ENCODE results near the gene NCOA3.

Gene NCOA3

GRCh38 chr20:47540443-47541354 is 39.0 kb downstream of the NCOA3 start:
- Histone ChIP-seq H2AFZ (ENCODE audit: low read depth, low read length) (no peak overlapping the region), H2AK5ac (ENCODE audit: low read length, severe bottlenecking) (no peak overlapping the region), H3K9me3 (ENCODE audit: control insufficient read depth, low read length) (no peaks in the 10 kb centered on the region), H3K9ac (ENCODE audit: low read length) (peak overlapping the region; percentile 36), H3K18ac (ENCODE audit: low read depth in 1 of 2, low read length in 2 of 2) (no peak overlapping the region), H3K4ac (ENCODE audit: low read depth in 1 of 2, low read length in 2 of 2) (no peak overlapping the region), H3K4me2 (ENCODE audit: low read length, poor library complexity, severe bottlenecking) (no peak overlapping the region), H3K27ac (ENCODE audit: low read length, poor library complexity, severe bottlenecking) (no peak overlapping the region), H3K36me3 (ENCODE audit: control insufficient read depth in 1 of 2, insufficient read depth in 2 of 2, low read depth in 1 of 2, low read length in 2 of 2) (no peaks in the 10 kb centered on the region), H4K91ac (ENCODE audit: low read length) (no peak overlapping the region), H3K14ac (ENCODE audit: low read length in 2 of 2) (no peak overlapping the region), H3K27me3 (ENCODE audit: control insufficient read depth in 1 of 2, insufficient read depth in 1 of 2, low read length in 2 of 2) (no peaks in the 10 kb centered on the region), H2BK12ac (ENCODE audit: low read length in 2 of 2) (no peak overlapping the region), H3K4me3 (ENCODE audit: insufficient read depth in 1 of 2, low read depth in 1 of 2, low read length in 2 of 2) (no peak overlapping the region), H3K23ac (ENCODE audit: low read length in 2 of 2) (no peak overlapping the region), H4K8ac (ENCODE audit: low read length) (no peak overlapping the region), H3K4me1 (ENCODE audit: control insufficient read depth, insufficient read depth, low read depth, low read length) (peaks cover 13% of the 10 kb centered on the region), H2BK15ac (ENCODE audit: low read depth, poor library complexity, severe bottlenecking) (no peak overlapping the region), H2BK5ac (ENCODE audit: low read depth, low read length, poor library complexity, severe bottlenecking) (no peak overlapping the region), H2BK120ac (ENCODE audit: low read depth, low read length) (no peak overlapping the region), H3K79me1 (replicated peaks; ENCODE audit: low read length, poor library complexity, severe bottlenecking) (peaks cover 15% of the 10 kb centered on the region)
- WGBS: 64% methylated on average over 2 of the region's 5 CpGs
- DNase-seq: peak; percentile 59

GRCh38 chr20:47541355-47541922 is 39.8 kb downstream of the NCOA3 start:
- no peak overlapping the region for H3K14ac ChIP-seq (ENCODE audit: low read length in 2 of 2)
- H2BK12ac ChIP-seq (ENCODE audit: low read length in 2 of 2): no peak overlapping the region
- no peak overlapping the region for H3K4me2 ChIP-seq (ENCODE audit: low read length, poor library complexity, severe bottlenecking)
- H3K18ac ChIP-seq (ENCODE audit: low read depth in 1 of 2, low read length in 2 of 2): peak overlapping the region in 1 of 2 experiments; percentile 52
- DNase-seq: no peak
- no peaks in the 10 kb centered on the region for H3K9me3 ChIP-seq (ENCODE audit: control insufficient read depth, low read length)
- H3K4ac ChIP-seq (ENCODE audit: low read depth in 1 of 2, low read length in 2 of 2): no peak overlapping the region
- H2BK5ac ChIP-seq (ENCODE audit: low read depth, low read length, poor library complexity, severe bottlenecking): no peak overlapping the region
- no peak overlapping the region for H4K8ac ChIP-seq (ENCODE audit: low read length)
- no peak overlapping the region for H3K23ac ChIP-seq (ENCODE audit: low read length in 2 of 2)
- H2BK120ac ChIP-seq (ENCODE audit: low read depth, low read length): no peak overlapping the region
- H3K9ac ChIP-seq (ENCODE audit: low read length): no peak overlapping the region
- H4K91ac ChIP-seq (ENCODE audit: low read length): no peak overlapping the region
- H2AFZ ChIP-seq (ENCODE audit: low read depth, low read length): no peak overlapping the region
- H3K79me1 ChIP-seq (replicated peaks; ENCODE audit: low read length, poor library complexity, severe bottlenecking): peaks cover 11% of the 10 kb centered on the region
- H3K4me1 ChIP-seq (ENCODE audit: control insufficient read depth, insufficient read depth, low read depth, low read length): peaks cover 14% of the 10 kb centered on the region
- H2AK5ac ChIP-seq (ENCODE audit: low read length, severe bottlenecking): no peak overlapping the region
- WGBS: 95% methylated on average over 3 of the region's 3 CpGs
- no peak overlapping the region for H3K27ac ChIP-seq (ENCODE audit: low read length, poor library complexity, severe bottlenecking)
- no peaks in the 10 kb centered on the region for H3K36me3 ChIP-seq (ENCODE audit: control insufficient read depth in 1 of 2, insufficient read depth in 2 of 2, low read depth in 1 of 2, low read length in 2 of 2)
- no peak overlapping the region for H2BK15ac ChIP-seq (ENCODE audit: low read depth, poor library complexity, severe bottlenecking)
- no peak overlapping the region for H3K4me3 ChIP-seq (ENCODE audit: insufficient read depth in 1 of 2, low read depth in 1 of 2, low read length in 2 of 2)
- no peaks in the 10 kb centered on the region for H3K27me3 ChIP-seq (ENCODE audit: control insufficient read depth in 1 of 2, insufficient read depth in 1 of 2, low read length in 2 of 2)

GRCh38 chr20:47543006-47543431 is 41.3 kb downstream of the NCOA3 start:
- Histone ChIP-seq H3K79me1 (replicated peaks; ENCODE audit: low read length, poor library complexity, severe bottlenecking) (peaks cover 9% of the 10 kb centered on the region), H3K14ac (ENCODE audit: low read length in 2 of 2) (no peak overlapping the region), H4K91ac (ENCODE audit: low read length) (no peak overlapping the region), H2BK5ac (ENCODE audit: low read depth, low read length, poor library complexity, severe bottlenecking) (no peak overlapping the region), H3K4me3 (ENCODE audit: insufficient read depth in 1 of 2, low read depth in 1 of 2, low read length in 2 of 2) (no peak overlapping the region), H3K9ac (ENCODE audit: low read length) (peak overlapping the region; percentile 46), H2BK120ac (ENCODE audit: low read depth, low read length) (no peak overlapping the region), H4K8ac (ENCODE audit: low read length) (no peak overlapping the region), H3K9me3 (ENCODE audit: control insufficient read depth, low read length) (no peaks in the 10 kb centered on the region), H3K4me2 (ENCODE audit: low read length, poor library complexity, severe bottlenecking) (no peak overlapping the region), H3K27ac (ENCODE audit: low read length, poor library complexity, severe bottlenecking) (no peak overlapping the region), H3K27me3 (ENCODE audit: control insufficient read depth in 1 of 2, insufficient read depth in 1 of 2, low read length in 2 of 2) (no peaks in the 10 kb centered on the region), H3K23ac (ENCODE audit: low read length in 2 of 2) (no peak overlapping the region), H2BK15ac (ENCODE audit: low read depth, poor library complexity, severe bottlenecking) (no peak overlapping the region), H3K18ac (ENCODE audit: low read depth in 1 of 2, low read length in 2 of 2) (peak overlapping the region in 1 of 2 experiments; percentile 39), H2AFZ (ENCODE audit: low read depth, low read length) (no peak overlapping the region), H2BK12ac (ENCODE audit: low read length in 2 of 2) (no peak overlapping the region), H2AK5ac (ENCODE audit: low read length, severe bottlenecking) (peak overlapping the region; percentile 57), H3K36me3 (ENCODE audit: control insufficient read depth in 1 of 2, insufficient read depth in 2 of 2, low read depth in 1 of 2, low read length in 2 of 2) (no peaks in the 10 kb centered on the region), H3K4ac (ENCODE audit: low read depth in 1 of 2, low read length in 2 of 2) (no peak overlapping the region), H3K4me1 (ENCODE audit: control insufficient read depth, insufficient read depth, low read depth, low read length) (peaks cover 16% of the 10 kb centered on the region)
- 33% methylated on average over 1 of the region's 1 CpG for WGBS
- peak; percentile 72 for DNase-seq

GRCh38 chr20:47544240-47544639 is 42.6 kb downstream of the NCOA3 start:
- Histone ChIP-seq H3K4me1 (ENCODE audit: control insufficient read depth, insufficient read depth, low read depth, low read length) (peaks cover 16% of the 10 kb centered on the region), H3K4me2 (ENCODE audit: low read length, poor library complexity, severe bottlenecking) (no peak overlapping the region), H4K91ac (ENCODE audit: low read length) (no peak overlapping the region), H3K23ac (ENCODE audit: low read length in 2 of 2) (no peak overlapping the region), H3K79me1 (replicated peaks; ENCODE audit: low read length, poor library complexity, severe bottlenecking) (peaks cover 12% of the 10 kb centered on the region), H3K9ac (ENCODE audit: low read length) (peak overlapping the region; percentile 45), H2AK5ac (ENCODE audit: low read length, severe bottlenecking) (no peak overlapping the region), H2BK15ac (ENCODE audit: low read depth, poor library complexity, severe bottlenecking) (no peak overlapping the region), H3K14ac (ENCODE audit: low read length in 2 of 2) (no peak overlapping the region), H4K8ac (ENCODE audit: low read length) (no peak overlapping the region), H2AFZ (ENCODE audit: low read depth, low read length) (no peak overlapping the region), H2BK120ac (ENCODE audit: low read depth, low read length) (no peak overlapping the region), H2BK5ac (ENCODE audit: low read depth, low read length, poor library complexity, severe bottlenecking) (no peak overlapping the region), H2BK12ac (ENCODE audit: low read length in 2 of 2) (no peak overlapping the region), H3K4ac (ENCODE audit: low read depth in 1 of 2, low read length in 2 of 2) (no peak overlapping the region), H3K27me3 (ENCODE audit: control insufficient read depth in 1 of 2, insufficient read depth in 1 of 2, low read length in 2 of 2) (no peaks in the 10 kb centered on the region), H3K27ac (ENCODE audit: low read length, poor library complexity, severe bottlenecking) (no peak overlapping the region), H3K9me3 (ENCODE audit: control insufficient read depth, low read length) (no peaks in the 10 kb centered on the region), H3K4me3 (ENCODE audit: insufficient read depth in 1 of 2, low read depth in 1 of 2, low read length in 2 of 2) (no peak overlapping the region), H3K18ac (ENCODE audit: low read depth in 1 of 2, low read length in 2 of 2) (no peak overlapping the region), H3K36me3 (ENCODE audit: control insufficient read depth in 1 of 2, insufficient read depth in 2 of 2, low read depth in 1 of 2, low read length in 2 of 2) (no peaks in the 10 kb centered on the region)
- DNase-seq: peak; percentile 41
- WGBS: 32% methylated on average over 2 of the region's 2 CpGs

Measured in mesenchymal stem cell (in vitro differentiated cells and primary cell).